Right ventricle myocardium superior (tissue), 1 donor: ENCODE measurements around the gene CBY1. TPM values are rescaled to one million over a fixed set of nuclear protein-coding genes. Genes with fewer than 3 reads are reported as not detected.
"Not testable (repeated sequence)": the region's sequence is repeated elsewhere in the genome, so short reads cannot be mapped to it uniquely, and the experiment has no call there.

Source experiments
- ATAC-seq: fragments of 200-7000 bp; cut with Tn5 transposase; one replicate; pipeline ENCODE4 v1.9.1; 2020; ENCODE audit warnings: mild to moderate bottlenecking; ENCODE audit not compliant: poor library complexity
- DNase-seq: peaks from one replicate; pipeline ENCODE4 v3.0.0-alpha.2; 2020
- intact Hi-C: fragments of 100-400 bp; cut with DNase I; formaldehyde crosslinking; loops from one replicate; pipeline ENCODE4 v1.11.2; 2022
- total RNA-seq: library from RNA; stranded (reverse); fragmentation: NEBNext Ultra II Directional; extraction: Animal tissue kit (Norgen Biotek cat#: 25700); gene quantifications from one replicate; pipeline ENCODE4 v1.2.1, GENCODE V29; 2021
- donor health status: DM: no; HTN: yes; CAD: no; lungs with severe emphysema.

Gene CBY1
- total RNA-seq, 1 donor from 2014 or later: 38.3 TPM

DNA sequence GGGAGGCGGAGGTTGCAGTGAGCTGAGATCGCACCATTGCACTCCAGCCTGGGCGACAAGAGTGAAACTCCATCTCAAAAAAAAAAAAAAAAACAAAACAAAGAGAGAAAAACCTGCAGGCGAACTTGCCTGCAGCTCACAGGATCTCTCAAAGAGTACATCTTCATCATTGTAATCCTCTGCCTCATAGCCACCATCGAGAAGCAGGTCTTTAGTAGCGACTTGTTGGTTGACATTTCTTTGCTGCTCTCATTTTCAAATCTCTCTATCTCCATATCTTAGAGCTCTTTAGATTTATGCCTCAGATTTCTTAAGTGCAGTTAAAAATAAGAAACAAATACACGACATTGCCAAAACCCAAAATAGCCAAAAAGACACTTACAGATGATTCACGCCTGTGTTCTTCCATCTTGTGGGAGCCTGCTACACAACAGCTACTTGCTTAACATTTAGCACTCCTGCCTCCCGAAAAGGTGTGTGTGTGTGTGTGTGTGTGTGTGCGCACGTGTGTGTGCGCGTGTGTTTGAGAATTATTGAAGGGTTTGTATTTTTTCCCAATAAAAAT, 14.9 kb upstream of the CBY1 start:
- intact Hi-C loops: no loop called here
- ATAC-seq: no peak
- no peak for DNase-seq

DNA sequence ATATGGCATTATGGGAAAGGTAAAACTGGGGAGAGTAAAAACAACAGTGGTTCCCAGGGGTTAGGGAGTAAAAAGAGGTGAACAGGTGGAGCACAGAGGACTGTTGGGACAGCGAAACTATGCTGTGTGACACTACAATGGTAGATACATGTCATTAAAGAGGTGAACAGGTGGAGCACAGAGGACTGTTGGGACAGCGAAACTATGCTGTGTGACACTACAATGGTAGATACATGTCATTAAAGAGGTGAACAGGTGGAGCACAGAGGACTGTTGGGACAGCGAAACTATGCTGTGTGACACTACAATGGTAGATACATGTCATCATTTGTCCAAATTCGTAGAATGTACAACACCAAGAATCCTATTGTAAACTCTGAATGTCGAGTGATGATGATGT, 12.2 kb upstream of the CBY1 start:
- intact Hi-C loops, DNase-seq, ATAC-seq: not testable (repeated sequence)

DNA sequence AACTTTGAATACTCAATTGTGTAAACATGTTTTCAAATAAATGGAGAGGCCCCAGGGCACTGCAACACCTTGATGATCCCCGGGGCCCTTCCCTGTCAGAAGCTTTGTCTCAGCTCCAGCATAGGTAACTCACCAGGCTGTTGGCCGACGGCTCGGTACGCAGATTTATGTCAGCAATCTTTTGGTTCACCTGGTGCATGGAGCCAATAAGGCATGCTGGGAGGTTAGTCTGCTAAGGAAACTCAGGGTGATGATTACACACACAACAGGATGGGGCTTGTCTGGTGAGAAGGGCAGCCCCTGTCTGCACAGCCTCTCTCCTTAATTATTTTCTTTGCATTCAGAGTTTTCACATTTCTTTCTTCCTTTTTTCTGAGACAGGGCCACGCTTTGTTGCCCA, 11.0 kb upstream of the CBY1 start:
- ATAC-seq (no peak), DNase-seq (no peak)
- intact Hi-C loops: no loop called here

DNA sequence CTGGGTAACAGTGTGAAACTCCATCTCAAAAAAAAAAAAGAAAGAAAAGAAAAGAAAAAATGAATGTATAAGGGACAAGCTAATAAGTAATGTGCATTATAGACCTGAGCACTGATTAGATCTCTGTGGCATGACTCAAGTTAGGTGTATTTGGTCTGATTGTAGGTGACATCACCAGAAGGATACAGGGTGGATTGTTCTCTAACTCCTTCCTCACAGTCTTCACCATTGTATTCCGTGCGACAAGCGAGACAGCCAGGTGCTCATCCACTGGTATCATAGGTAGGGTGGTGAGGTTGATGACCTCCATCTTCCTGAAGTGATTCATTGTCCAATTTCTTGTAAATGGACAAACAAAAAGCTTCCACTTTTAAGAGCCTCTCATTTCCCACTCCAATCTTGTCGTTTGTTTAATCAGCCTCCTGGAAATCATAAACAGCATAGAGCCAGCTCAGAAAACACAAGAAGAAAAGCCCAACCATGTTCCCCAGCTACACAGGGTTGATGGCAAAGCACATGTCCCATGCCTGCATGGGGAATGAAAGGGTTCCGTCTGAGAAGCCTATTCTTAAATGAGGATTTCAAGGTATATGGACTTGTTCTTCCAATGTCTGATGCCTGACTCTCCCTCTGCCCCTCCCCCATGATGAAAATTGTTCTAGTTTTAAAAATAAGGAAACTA, 6.5 kb upstream of the CBY1 start:
- ATAC-seq (no peak), DNase-seq (no peak)
- intact Hi-C loops: no loop called here

DNA sequence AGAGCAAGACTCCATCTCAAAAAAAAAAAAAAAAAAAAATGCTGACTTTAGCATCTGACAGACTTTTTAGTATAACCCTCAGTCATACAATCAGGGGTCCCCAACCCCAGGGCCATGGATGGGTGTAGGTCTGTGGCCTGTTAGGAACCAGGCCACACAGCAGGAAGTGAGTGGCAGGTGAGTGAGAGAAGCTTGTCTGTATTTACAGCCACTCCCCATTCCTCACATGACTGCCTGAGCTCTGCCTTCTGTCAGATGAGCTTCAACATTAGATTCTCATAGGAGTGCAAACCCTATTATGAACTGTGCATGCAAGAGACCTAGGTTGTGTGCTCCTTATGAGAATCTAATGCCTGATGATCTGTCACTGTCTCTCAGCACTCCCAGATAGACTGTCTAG, 3.6 kb upstream of the CBY1 start:
- ATAC-seq: no peak
- intact Hi-C loops: no loop called here
- no peak for DNase-seq

DNA sequence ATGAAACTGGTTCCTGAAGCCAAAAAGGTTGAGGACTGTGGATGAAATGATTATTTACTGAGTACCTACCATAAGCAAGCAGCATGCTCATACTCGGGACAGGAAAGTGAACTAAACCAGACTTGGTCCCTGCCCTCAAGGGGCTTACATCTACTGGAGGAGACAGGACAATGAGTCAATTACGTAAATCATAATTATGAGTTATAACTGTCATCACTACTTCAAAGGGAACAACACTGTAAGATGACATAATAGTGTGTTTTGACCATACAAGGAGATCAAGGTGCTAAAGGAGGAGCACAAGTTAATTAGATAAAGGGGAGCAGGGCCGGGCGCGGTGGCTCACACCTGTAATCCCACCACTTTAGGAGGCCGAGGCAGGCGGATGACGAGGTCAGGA, 2.7 kb upstream of the CBY1 start:
- ATAC-seq: no peak
- no peak for DNase-seq
- intact Hi-C loops: no loop called here

DNA sequence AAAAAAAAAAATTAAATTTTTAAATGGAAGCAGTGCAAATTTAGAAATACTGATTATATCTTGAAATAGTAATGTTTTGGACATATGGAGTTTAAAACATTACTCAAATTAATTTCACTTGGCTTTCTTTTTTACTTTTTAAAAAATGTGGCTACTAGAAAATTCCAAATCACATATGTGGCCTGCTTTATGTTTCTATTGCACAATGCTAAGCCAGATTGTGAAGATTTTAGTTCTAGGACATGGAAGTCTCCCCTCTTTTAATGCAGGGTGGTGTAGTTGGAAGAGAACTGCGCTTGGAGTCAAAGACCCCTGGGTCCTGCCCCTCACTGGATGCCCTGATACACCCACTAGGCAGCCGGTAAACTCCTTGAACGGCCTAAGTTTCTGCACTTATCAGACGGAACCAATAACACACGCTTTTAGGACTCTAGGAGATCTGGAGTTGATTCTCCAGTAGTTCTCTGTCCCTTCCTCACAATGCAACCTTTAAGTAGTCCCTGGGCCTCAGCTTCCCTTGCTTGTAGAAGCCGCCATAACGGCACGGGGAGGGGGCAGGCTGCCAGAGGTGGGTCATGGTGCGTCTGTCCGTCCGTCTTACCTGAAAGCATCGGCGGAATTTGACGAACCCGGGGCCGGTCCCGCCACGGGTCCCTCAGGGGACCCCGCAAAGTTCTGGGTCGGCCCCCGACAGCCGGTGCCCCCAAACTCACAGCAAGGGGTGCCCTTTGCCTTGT, 751 bp upstream of the CBY1 start:
- peak; percentile 8 for ATAC-seq
- DNase-seq: peak; percentile 50
- intact Hi-C loops: no loop called here

DNA sequence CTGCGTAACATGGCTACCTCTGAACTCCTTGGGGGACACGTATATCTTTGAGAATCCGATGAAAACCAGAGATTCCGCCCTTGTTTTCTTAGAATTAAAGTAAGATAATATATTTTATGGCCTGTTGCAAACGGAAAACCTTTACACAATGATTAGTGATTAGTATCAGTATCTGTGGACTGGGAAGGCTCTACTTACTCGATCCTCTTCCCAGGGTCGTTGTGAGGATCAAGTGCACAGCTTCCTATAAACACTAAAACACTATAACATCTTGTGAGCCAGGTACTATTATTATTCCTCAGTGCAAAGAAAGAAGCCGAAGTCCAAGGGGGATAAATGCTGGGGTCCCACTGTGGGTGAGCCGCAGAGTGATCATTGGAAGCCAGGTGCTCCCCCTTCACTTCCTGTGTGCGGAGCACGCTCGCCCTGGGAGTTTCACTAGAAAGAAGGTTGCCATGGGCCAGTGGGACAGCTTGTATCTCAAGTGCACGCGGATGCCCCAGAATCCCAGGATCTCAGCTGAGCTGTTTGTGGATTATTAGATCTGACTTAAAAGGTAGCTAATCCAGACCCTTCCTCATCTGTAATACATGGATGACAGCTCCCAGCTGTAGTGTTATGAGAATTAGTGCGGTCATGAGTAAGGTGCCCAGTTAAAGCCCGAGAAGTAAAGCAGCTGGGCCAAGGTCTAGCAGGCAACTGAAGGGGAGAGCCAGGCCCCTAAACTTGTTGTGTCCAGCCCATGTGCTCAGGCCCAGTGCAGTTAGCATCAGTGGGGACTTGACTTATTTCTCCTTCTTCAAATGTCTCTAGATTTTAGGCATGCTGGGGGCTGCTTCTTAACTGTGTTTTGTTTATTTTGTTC, 839 bp downstream of the CBY1 start:
- intact Hi-C loops: no loop called here
- DNase-seq (no peak), ATAC-seq (no peak)

DNA sequence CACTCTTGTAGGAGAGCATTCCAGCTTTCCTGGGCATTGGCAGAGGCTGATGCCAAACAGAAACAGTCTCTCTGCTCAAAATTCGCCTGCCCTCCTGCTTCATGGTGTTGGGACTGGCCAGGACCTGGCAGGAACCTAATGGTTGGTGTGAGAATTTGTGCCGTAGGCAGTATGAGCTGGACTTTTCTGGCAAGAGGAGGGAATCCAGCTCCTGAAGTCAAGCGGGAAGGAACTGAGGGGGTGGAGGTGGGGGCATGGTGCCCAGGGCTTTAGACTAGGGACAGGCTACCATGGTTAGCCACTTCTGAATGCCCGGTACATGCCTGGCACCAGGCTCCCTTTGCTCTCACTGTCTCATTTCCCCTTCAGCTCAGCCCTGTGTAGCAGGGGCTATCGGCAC, 18.4 kb downstream of the CBY1 start:
- DNase-seq (no peak), ATAC-seq (peak; percentile 17)
- intact Hi-C loops: no loop called here

DNA sequence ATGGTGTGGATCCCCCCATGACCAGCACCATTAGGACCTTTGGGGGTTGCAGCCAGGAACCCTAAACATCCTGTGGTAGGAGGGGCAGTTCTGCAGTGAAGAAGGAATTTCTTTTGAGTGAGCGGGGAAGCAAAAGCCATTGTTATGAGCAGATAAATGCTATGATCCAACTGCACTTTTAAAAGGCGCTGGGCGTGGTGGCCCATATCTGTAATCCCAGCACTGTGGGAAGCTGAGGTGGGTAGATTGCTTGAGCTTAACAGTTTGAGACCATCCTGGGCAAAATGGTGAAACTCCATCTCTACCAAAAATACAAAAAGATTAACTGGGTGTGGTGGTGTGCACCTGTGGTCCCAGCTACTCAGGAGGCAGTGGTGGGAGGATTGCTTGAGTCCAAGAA, 19.4 kb downstream of the CBY1 start:
- intact Hi-C loops: no loop called here
- no peak for DNase-seq
- no peak for ATAC-seq

DNA sequence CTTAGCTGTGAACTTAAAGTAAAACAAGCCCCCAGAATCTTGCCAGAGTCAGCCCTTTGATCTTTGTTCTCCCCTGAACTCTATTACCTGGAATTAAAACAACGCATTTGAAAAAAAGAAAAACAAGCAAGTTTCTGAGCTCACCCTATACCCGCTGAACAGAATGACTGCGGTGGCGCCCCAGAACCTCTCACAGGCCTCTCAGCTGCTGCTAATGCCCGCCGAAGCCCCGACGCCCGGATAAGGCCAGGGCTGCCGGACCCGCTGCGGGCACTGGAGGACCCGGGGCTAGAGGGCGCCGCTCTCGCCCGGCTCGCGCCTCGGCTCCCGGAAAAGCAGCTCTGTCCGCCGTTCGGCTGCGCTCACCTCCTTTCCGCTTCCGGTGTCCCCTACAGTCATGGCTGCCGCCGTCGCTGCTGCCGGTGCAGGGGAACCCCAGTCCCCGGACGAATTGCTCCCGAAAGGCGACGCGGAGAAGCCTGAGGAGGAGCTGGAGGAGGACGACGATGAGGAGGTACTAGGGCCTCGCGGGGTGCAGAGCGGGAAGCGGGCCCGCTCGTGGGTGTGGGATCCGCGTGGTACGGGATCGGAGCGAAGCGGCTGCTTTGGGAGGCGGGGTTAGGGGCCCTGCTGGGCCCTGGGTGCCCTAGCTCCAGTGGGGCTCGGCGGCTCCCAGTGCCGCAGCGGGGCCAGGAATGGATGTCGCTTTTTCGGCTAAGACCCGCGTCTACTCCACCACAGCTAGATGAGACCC, 25.3 kb downstream of the CBY1 start, which contains the start of gene TOMM22:
TOMM22 (plus strand) TSS at position 376 of the 754 bp plus-strand sequence; CDS start at position 398, 22 bp downstream.
- intact Hi-C loops: no loop called here
- peak; percentile 100 for ATAC-seq
- peak; percentile 94 for DNase-seq

DNA sequence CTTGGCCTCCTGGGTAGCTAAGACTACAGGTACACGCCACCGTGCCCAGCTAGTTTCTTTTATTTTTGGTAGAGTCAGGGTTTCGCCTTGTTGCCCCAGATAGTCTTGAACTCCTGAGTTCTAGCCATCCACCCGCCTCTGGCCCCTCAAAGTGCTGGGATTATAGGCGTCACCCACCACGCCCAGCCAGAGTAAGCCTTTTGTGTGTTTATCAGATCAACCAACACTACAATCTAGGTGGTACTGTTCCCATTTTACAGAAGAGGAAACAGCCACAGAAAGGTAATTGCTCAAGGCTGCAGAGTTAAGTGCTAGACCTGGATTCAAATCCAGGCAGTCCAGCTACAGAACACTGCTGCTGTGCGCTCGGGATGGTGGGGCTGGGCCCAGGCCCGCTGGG, 28.5 kb downstream of the CBY1 start:
- DNase-seq: no peak
- intact Hi-C loops: no loop called here
- ATAC-seq: no peak

DNA sequence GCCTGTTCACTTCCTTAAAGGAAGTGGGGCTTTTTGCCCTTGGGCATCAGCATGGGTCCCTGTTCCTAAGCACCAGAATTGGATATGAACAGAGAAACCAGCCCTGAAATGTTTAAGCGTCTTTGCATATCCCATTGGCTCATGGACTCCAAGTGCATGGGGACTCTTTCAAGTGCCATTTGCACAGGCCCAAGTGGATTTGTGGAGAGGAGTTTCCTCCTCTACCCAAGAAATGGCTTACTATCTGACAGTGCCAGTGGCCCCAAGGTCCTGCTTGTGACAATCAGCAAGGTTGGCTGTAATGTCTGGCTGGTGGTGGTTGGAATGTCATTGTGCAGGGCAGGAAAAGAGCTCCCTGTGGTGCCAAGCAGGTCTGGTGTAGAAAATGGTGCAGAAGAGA, 29.3 kb downstream of the CBY1 start:
- intact Hi-C loops: no loop called here
- DNase-seq (no peak), ATAC-seq (no peak)

DNA sequence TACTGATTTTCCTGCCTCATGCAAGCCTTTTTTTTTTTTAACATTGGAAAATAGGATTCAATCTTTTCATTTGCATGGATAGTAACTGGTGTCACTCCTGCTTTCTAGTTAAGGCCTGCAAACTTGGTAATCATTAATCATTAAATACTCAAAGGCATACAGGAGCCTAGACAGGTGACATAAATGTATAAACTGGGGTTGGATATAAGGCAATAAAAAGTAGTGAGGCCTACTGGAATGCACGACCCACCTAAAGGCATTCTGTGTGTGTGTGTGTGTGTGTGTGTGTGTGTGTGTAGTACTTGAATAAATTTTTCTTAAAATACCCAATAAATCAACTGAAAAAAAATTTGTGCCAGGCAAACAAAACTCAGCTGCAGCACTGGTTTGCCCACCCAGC, 33.2 kb downstream of the CBY1 start:
- no peak for DNase-seq
- no peak for ATAC-seq
- intact Hi-C loops: no loop called here

DNA sequence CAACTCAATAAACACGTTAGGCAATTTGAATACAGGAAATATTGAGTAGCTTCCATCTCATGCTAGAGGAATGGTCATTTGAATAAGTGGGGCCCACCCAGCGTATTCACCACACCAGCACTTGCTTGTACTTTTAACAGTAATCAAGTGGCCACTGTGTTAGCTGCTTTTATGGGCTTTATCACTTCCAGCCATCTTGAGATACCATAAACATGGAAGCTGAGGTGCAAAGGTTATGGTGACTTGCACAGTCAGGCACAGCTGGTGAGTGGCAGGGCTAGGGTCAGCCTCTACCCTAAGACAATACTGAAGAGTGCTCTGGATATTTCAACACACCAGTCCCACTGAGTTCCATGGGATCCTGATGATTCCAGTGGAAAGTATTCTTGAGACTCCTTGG, 37.6 kb downstream of the CBY1 start:
- DNase-seq (no peak), ATAC-seq (no peak)
- intact Hi-C loops: no loop called here

DNA sequence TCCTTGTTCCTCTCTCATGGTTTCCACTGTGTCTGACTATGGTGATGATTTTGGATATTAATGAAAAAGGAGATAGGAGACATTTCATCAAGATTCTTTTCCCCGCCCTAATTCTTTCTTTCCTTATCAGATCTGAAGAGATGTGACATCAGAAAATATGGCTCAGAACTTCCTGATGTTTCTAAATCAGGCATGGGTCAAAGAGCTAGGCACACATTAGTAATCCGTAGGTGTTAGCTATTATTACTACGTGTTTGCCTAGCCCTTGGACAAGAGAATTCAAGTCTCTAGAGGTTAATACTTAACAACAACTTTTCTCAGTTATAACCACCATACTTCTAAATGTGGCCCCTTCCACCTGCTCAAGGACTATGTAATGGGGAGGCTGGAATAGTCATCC, 38.5 kb downstream of the CBY1 start:
- ATAC-seq (no peak), DNase-seq (no peak)
- intact Hi-C loops: no loop called here

DNA sequence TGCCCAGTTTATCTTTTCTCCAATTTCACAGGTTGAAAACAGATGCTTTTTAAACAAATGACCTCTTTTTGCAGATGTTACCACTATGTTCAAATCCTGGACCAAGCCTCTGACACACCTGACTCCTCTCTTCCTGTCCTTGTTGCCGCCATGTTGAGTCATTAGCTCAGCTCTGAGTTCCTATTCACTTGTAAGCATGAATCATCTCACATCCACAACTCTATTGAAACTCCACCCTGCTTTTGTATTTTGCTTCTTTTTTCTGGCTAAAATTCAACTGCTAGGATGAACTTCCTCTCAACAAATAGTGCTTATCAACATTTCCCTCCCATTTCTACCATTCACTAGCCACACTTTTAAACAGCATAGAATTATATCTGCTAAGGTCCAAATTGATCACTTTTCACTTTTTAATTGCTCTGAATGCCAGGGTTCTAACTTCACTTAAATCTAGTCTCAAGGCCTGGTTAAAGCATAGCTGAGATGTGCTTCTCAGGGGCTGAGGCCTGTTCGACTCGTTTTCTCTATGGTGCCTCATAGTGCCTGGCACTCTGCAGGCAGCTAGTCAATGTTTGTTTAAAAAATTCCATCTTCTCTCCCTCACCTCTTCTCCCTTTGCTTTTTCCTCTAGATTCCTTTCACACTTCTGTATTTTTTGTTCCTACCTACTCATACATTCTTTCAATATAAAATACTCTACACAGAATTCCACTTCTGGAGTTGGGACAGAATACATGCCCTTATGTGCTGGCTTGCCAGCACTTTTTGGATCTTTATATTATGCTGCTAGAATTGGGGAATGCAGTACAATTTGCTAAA, 40.4 kb downstream of the CBY1 start:
- intact Hi-C loops: no loop called here
- DNase-seq (no peak), ATAC-seq (no peak)
